Measurements from ENCODE around the gene MYOD1.

DNA sequence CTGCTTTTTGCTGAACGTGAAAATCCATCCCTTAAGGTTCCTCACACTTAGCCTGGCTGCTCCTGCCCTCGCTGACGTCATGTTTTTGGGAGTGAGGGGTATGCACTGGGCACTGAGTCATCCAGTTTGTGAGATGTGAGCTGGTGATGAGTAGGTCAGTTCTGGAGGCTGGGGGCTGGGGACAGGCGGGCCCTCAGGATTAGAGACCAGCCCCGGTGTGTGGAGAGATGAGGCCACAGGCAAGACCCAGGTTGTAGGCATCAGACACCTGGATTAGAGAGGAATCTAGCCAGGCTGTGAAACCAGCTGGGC lies 24.4 kb downstream of the MYOD1 start:
- TF ChIP-seq, protein P1, sequence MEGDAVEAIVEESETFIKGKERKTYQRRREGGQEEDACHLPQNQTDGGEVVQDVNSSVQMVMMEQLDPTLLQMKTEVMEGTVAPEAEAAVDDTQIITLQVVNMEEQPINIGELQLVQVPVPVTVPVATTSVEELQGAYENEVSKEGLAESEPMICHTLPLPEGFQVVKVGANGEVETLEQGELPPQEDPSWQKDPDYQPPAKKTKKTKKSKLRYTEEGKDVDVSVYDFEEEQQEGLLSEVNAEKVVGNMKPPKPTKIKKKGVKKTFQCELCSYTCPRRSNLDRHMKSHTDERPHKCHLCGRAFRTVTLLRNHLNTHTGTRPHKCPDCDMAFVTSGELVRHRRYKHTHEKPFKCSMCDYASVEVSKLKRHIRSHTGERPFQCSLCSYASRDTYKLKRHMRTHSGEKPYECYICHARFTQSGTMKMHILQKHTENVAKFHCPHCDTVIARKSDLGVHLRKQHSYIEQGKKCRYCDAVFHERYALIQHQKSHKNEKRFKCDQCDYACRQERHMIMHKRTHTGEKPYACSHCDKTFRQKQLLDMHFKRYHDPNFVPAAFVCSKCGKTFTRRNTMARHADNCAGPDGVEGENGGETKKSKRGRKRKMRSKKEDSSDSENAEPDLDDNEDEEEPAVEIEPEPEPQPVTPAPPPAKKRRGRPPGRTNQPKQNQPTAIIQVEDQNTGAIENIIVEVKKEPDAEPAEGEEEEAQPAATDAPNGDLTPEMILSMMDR (IDR thresholded peaks at IDR 0.05; ENCODE audit: low read length): no peak
- TF ChIP-seq EZH2 (IDR thresholded peaks at IDR 0.05; ENCODE audit: borderline replicate concordance, low read length): no peak

Measured in OCI-LY1 (cell line).